Liver (tissue), 3 donors: ENCODE measurements around the gene TSBP1.

Experiments
- CTCF ChIP-seq: fragments of 150-350 bp; IDR thresholded peaks from 2 replicates; pipeline ENCODE4 v1.5.1; 2017; ENCODE audit warnings: improper control_type of control experiment, low read depth, low read length; ENCODE audit not compliant: missing input control
- GABPA ChIP-seq, 2 donors: IDR thresholded peaks in 1 of 2; conservative IDR thresholded peaks in 1 of 2; 2 replicates each; pipeline ENCODE4 v1.6.1; 2016; ENCODE audit warnings: antibody characterized with exemption in 2 of 2, mild to moderate bottlenecking in 1 of 2, moderate library complexity in 1 of 2
- HNF4G ChIP-seq: IDR thresholded peaks from 2 replicates; pipeline ENCODE4 v1.6.1; 2016; ENCODE audit warnings: antibody characterized with exemption
- MAX ChIP-seq: IDR thresholded peaks from 2 replicates; pipeline ENCODE4 v1.6.1; 2016; ENCODE audit warnings: antibody characterized with exemption
- NR2F2 ChIP-seq: IDR thresholded peaks from 2 replicates; pipeline ENCODE4 v1.6.1; 2016; ENCODE audit warnings: antibody characterized with exemption
- RXRA ChIP-seq, 2 donors: IDR thresholded peaks; 2 replicates each; pipeline ENCODE4 v1.6.1; 2017 to 2018; ENCODE audit warnings: antibody characterized with exemption in 2 of 2, mild to moderate bottlenecking in 1 of 2
- TF ChIP-seq, protein P1 (sequence below): IDR thresholded peaks from 2 replicates; pipeline ENCODE4 v1.6.1; 2016; ENCODE audit warnings: antibody characterized with exemption
- TF ChIP-seq, protein P2 (sequence below): IDR thresholded peaks from 2 replicates; pipeline ENCODE4 v1.6.1; 2016; ENCODE audit warnings: antibody characterized with exemption
- donor health status: healthy.
- donor health status: healthy.

- TF ChIP-seq NR2F2 (no peak), CTCF (no peak), GABPA (IDR thresholded peaks at IDR 0.05 in 1 of 2, conservative IDR thresholded peaks at IDR 0.05 in 1 of 2) (no peak), RXRA (IDR thresholded peaks at IDR 0.05) (no peak), MAX (no peak), HNF4G (no peak)
- TF ChIP-seq, protein P1, sequence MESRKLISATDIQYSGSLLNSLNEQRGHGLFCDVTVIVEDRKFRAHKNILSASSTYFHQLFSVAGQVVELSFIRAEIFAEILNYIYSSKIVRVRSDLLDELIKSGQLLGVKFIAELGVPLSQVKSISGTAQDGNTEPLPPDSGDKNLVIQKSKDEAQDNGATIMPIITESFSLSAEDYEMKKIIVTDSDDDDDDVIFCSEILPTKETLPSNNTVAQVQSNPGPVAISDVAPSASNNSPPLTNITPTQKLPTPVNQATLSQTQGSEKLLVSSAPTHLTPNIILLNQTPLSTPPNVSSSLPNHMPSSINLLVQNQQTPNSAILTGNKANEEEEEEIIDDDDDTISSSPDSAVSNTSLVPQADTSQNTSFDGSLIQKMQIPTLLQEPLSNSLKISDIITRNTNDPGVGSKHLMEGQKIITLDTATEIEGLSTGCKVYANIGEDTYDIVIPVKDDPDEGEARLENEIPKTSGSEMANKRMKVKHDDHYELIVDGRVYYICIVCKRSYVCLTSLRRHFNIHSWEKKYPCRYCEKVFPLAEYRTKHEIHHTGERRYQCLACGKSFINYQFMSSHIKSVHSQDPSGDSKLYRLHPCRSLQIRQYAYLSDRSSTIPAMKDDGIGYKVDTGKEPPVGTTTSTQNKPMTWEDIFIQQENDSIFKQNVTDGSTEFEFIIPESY, result no peak
- TF ChIP-seq, protein P2, sequence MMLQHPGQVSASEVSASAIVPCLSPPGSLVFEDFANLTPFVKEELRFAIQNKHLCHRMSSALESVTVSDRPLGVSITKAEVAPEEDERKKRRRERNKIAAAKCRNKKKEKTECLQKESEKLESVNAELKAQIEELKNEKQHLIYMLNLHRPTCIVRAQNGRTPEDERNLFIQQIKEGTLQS, result no peak
Measured at GRCh38 chr6:32393665-32394420, 22.1 kb upstream of the TSBP1 start.
